Measurements from ENCODE around the gene ACTG2.
"Not testable (repeated sequence)": the region's sequence is repeated elsewhere in the genome, so short reads cannot be mapped to it uniquely, and the experiment has no call there.

Gene ACTG2

DNA sequence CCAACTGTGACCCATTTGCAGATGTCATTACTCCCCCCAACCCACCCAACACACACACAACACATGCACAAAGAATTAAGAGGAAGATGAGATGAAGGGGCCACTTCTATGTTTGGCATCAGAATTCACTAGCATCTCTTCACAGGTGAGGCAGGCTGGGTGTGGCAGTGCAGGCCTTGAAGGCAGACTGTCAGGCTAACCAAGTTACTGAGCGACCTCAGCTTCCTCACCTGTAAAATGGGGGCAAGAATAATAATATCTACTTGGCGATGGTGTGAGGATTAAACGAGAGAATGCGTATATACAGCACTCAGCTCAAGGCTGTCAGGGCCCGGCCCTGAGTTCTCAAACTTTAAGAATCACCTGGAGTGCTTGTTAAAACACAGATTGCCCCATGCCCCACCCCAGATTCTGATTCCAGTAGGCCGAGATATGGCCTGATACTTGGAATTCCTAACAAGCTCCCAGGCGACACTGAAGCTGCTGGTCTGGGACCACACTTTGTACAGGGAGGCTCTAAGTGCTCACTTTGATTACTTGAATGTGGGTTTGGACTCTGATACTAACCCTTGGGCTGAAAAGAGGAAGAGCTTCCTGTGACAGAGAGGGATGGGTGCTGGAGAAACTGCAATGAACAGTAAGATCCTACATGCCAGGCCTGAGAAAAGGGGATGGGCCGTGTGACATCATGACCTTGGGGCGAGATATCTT is 1.1 kb downstream of the ACTG2 start:
- DNase-seq = no peak

DNA sequence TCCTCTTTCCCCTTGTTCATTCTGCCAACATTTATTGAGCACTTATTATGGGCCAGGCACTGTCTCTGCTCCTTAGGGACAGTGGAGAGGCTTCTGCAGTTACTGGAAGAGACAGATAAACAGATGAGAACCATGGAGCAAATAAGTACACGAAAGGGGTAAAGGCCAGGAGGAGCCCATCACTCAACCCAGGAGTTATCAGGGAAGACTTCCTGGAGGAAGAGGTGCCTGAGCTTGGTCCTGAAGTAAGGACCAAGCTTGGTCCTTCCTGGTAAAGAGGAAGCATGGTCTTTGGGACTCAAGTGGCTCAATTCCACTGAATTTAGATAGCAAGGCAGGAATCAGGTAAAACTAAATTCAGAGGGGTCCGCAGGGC is 1.7 kb downstream of the ACTG2 start:
- no peak for DNase-seq

DNA sequence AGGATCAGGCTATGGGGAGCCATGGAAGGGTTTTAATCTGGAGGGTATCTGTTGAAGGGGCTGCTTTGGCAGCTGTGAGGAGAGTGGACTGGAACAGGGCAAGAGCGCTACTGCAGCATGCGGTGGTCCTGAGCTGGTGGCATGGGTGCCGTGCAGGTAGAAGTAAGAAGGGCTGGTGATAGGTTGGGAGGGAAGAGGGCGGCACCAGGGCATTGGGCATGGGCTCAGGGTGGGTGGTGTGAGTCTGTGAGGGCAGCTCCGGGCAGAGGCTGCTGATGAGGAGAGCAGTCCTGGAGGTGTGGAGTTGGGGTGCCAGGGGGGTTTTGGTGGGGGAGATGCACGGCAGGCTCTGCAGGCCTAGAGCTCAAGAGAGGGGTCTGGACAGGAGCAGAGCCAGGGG is 2.1 kb downstream of the ACTG2 start:
- DNase-seq = no peak

DNA sequence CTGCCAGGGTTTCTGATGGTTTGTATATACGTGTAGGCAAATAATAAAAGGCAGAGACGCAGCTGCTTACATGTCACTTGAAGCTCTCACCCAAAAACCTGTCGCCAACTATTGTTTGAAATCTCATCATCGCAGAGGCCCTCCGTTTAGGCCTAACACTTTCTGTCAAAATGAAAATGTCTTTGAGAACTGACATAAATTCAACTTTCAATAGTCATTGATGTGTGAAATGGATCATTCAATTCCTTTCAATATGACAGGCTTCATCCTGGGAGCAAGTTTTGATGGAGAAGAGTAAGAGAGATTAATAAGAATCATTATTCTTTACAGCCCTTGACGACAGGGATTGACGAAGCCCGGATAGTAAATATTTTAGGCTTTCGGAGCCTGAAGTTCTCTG is 2.7 kb downstream of the ACTG2 start:
- DNase-seq = no peak

DNA sequence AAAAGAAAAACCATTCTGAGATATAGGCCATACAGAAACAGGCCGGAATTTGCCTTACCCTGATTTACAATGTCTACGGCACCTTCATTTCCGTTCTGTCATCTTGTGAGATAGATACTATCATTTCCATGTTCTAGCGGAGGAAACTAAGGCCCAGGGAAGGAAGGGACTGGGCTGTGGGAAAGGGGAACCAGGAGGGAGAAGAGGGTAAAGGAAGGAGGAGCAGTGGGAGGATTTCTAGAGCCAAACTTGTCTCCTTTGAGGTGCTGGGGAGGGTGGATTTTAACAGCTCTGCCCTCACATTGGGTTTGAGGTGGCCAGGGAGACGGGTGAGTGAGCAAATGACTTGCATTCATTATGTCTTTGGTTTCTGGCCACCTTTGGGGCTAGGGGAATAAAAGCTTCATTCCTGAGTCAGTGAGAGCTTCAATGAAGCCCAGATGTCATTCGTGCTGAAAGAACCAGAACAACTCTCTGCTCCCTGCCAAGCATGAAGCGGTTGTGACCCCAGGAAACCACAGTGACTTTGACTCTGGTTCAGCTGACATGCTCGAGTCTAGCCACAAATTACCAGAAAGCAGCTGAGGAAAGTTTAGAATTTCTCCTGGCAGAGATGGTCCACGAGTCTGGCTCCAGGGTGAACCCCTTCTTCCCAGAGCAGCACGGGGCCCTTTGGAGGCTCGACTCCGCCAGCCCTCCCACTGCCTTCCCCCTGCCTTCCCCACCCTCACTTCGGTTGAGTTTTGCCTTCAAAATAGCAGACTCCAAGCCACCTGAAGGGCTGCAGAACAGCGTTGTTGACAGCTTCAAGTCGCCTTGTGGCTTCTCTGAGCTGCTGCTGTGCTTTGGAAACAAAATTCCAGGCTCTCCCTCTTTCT is 3.8 kb downstream of the ACTG2 start:
- DNase-seq = no peak

DNA sequence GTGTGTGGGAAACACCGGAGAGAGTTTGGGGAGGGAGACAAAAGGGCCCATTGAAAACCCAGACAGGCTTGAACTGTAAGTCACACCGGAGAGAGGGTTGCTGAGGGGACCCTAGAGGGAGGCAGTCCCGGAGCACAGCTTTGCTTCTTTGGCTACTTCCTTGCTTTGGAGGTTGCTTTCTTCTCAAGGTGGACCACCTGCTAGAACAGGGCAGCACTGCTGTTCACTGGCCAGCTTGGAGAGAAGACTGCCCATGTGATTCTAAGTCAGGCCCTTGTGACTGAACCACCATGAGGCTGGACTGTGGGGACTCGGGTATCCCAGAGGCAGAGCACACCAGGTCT is 4.4 kb downstream of the ACTG2 start:
- DNase-seq = no peak

DNA sequence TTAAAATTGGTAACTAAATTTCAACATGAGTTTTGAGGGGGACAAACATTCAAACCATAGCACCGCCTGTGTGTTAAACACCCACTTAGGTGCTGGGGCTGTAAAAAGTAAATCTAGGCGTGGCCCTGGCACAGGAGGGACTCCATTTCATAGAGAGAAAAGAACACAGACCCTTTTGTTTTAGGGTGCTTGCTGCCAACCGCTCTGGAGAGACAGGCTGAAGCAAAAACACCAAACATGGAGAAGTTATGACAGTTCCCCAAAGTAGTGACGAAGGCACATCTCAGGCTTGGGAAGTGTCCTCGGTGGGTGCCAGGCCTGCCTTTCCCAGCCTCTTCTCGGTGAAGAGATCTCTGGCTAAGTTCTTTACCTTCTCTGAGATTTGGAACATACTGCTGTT is 5.1 kb downstream of the ACTG2 start:
- DNase-seq = no peak

DNA sequence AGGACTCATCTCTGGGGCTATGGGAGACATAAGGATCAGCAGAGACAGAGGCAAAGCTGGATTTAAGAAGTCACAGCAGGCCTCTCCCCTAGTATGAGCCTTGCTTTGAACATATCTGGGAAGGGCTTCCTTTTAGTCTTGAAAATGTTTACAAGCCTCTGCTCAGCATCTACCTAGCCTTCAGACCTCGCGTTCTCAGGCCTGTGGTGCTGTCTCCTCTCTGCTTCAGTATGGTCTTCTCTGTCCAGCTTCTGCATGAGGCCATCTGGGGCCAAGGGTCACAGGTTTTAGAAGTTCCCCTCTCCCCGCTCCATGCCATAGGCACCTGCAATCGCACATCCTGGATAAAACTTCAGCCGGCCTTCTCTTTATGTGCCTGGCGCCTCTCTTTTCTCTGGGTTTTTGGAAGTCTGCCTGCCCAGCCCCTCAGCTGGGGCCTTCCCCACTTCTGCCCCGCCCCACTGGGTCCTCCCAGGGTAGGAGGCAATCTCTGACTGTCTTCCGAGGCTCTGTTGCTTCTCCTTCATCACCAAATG is 7.1 kb downstream of the ACTG2 start:
- DNase-seq = no peak

DNA sequence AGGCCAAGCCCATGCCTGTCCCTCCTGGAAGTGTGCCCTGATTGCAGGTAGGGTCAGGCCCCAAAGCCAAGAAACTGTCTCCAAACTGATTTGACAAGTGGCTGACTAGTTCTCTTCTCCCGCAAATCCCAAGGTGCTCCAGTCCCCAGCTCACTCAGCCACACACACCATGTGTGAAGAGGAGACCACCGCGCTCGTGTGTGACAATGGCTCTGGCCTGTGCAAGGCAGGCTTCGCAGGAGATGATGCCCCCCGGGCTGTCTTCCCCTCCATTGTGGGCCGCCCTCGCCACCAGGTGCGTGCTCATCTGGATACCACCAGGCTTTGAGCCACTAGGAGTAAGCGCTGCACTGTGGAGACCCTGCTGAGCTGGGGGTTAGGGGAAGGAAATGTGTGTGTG is 8.3 kb downstream of the ACTG2 start:
- DNase-seq = no peak

DNA sequence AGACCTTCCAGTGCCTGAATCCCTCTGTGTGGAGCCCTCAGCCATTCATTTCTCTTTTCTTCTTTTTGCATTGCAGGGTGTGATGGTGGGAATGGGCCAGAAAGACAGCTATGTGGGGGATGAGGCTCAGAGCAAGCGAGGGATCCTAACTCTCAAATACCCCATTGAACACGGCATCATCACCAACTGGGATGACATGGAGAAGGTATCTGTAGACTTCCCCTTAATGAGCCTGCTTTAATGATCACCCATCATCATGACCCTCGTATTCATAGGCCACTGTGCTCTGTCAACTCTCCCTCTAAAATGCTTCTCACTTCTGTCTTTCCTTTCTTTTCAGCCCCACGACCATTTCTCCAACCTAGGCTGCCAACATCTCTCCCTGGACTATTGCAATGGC is 9.5 kb downstream of the ACTG2 start:
- no peak for DNase-seq

DNA sequence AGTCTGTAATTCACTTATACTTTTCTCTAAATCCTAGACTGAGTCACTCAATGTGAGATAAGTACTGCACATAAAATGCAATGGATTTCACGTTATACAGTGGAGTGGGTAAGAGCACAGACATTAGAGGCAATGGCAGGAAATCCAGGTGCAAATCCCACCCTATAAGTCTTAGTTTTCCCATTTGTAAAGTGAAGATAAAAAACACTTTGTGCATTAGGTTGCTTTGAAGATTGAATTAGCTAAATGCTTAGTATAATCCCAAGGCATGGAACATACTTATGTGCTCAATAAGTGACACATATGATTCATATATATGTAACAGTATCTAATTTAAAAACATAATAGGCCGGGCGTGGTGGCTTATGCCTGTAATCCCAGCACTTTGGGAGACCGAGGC is 10.5 kb downstream of the ACTG2 start:
- no peak for DNase-seq

DNA sequence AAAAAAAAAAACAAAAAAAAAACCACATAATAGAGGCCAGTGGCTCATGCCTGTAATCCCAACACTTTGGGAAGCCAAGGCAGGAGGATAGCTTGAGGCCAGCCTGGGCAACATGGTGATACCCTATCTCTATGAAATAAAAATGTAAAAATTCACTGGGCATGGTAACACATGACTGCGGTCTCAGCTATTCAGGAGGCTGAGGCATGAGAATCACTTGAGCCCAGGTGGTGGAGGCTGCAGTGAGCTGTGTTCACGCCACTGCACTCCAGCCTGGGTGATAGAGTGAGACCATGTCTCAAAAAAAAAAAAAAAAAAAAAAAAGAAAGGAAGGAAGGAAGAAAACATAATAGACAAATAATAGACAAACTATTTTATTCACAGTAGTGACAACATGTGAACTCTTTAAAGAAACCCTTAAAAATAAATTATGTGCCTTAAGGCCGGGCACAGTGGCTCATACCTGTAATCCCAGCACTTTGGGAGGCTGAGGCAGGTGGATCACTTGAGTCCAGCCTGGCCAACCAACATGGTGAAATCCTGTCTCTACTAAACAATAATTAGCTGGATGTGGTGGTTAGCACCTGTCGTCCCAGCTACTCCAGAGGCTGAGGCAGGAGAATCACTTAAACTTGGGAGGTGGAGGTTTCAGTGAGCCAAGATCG is 11.3 kb downstream of the ACTG2 start:
- not testable (repeated sequence) for DNase-seq

DNA sequence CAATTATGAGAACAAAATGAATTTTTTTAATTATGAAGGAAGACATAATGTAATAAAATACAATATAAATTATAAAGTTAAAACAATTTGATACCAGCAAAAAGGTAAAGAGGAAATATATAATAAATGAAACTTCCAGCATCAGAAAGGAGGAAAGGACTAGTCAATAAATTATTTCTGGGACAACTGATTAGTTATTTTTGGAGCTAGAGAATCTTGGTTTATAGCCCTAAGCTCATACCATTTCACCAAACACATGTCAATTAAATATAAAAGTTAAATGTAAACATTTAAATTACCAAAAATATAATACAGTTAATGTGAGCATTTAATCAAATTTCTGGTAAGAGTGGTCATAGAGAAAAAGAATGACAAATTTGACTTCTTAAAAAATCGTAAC is 12.1 kb downstream of the ACTG2 start:
- no peak for DNase-seq

DNA sequence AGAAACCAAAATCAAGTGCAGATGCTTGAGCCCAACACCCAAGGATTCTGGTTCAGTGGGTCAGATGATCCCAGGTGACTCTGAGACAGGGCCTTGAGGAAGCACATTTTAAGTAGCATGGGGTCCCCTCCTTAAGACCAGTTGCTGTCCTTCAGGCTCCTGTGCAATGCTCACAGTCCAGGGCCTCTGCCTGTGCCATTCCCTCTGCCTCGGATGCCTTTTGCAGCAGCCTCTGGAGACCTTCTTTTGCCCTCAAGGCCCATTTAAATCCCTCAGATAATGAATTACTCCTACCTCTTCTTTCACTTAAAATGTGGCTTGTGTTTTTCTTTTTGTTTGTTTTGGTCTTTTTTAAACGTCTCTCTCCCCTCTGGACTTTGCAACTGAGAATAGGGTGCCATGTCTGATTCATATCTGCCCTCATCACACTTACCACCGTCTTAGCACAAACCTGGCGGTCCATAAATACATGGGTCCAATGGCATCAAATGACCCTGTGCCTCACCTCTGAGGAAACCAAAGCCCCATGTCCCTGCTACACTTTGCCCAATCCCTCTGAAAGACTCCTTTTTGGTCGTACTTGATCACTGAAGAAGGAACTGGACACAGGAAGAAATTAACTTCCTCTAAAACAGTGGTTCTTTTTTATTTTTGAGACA is 14.2 kb downstream of the ACTG2 start:
- no peak for DNase-seq

DNA sequence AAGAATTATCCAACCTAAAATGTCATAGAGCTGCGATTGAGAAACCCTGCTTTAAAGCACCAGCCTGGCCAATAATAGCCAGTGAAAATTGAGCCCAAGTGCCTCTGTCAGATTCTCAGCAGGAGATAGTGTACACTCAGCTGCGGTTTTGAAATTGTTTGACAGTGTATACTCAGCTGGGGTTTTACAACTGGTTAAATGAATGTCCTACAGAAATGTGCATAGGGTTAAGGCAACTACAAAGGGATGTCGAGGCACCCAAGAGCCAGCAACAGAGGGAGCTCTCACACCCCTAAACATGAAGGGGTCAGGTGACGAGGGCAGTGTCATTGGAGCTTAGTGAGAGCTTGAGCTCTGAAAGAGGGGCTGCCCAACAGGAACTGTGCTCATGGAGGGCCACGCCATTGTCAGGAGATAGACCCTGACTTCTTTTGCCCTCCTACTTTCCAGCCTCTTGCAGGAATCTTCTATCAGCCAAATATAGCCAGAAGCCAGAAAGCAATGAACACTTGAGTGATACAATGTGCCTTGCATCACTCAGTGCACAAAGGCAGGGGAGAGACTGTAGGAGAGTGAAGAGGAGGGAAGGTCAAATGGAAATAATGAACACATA is 15.1 kb downstream of the ACTG2 start:
- no peak for DNase-seq

DNA sequence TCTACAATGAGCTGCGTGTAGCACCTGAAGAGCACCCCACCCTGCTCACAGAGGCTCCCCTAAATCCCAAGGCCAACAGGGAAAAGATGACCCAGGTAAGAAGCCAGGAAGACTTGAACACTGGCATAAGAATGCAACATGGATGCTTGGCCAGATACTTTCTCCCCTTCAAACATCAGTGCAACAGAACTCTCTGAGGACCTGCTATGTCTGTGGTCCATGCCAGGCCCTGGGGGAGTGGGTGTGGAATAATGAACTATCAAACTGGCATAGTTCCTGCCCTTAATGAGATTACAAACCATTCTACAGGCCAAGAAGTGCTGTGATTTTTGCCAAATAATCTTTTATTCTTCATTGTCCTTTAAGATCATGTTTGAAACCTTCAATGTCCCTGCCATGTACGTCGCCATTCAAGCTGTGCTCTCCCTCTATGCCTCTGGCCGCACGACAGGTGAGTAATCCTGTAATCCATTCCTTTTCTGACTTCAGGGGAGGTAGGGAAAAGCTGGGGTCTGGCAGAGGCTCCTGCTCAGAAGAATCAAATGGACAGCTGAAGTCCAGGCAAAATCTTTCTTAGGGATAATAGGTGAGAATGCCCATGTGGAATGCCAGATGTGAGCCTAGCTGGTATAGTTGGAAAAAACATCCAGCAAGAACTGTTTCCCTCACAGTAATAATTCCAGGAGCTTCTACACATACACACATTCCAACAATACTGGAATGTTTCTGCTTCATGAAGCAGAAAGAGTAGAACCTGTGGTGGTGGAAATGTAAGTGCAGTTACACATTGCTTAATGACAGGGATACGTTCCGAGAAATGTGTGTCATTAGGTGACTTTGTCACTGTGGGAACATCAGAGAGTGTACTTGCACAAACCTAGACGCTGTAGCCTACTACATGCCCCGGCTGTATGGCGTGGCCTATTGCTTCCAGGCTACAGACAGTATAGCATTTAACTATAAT is 16.2 kb downstream of the ACTG2 start:
- DNase-seq = no peak

DNA sequence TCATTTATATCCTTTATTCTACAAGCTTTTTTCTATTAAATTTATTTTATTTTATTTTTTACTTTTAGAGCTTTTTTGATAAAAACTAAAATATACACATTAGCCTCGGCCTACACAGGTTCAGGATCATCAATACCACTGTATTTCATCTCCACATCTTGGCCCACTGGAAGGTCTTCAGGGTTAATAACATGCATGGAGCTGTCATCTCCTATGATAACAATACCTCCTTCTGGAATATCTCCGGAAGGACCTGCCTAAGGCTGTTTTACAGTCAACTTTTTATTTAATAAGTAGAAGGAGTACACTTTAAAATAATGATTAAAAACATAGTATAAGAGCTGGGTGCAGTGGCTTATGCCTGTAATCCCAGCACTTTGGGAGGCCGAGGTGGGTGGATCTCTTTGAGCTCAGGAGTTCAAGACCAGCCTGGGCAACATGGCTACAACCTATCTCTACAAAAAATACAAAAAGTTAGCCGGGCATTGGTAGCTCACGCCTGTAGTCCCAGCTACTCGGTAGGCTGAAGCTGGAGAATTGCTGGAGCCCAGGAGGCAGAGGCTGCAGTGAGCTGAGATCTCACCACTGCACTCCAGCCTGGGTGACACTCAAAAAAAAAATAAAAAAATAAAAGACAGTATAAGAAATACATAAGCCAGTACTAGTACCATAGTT is 18.2 kb downstream of the ACTG2 start:
- DNase-seq = no peak

DNA sequence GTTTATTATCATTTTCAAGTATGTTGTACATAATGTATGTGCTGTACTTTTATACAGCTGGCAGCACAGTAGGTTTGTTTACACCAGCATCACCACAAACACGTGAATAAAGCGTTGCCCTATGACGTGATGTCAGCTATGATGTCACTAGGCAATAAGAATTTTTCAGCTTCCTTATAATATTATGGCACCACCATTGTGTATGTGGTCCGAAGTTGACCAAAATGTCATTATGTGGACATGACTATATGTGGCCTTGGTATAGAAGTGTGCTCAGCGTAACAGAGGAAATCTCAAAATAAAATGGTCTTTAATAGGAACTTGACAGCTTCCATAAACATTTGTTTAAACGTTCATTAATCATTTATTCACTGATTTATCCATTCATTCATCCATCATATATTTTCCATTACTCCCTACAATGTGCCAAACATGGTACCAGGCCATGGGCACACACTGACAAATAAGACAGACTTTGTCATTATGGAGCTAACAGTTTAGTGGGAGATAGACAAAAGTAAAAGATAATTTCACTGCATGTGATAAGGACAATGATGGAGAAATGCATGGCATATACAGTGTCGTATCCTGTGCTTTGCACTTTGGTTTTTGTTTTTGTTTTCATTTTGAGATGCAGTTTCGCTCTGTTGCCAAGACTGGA is 18.9 kb downstream of the ACTG2 start:
- no peak for DNase-seq

DNA sequence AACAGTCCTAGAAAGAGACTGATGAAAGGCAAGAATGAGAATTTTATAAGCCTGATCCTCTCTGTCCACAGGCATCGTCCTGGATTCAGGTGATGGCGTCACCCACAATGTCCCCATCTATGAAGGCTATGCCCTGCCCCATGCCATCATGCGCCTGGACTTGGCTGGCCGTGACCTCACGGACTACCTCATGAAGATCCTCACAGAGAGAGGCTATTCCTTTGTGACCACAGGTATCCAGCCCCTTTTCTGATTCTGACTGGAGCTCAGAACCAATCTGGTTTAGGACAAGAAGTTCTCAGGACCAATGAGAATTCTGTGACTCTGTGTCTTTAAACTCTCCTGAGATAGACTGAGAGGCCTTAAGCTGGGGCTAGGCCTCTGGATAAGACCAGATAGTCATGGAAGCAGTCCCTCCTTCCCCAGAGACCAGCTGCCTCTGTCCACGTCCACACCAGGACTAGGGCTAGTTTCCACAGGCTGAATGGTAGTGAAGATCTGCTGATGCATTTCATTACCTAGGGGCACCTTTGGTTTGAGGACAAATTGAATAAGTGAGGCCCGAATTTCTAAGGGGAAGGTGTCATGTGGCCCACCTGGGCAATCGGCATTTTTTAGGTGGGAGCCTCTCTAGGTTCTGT is 20.7 kb downstream of the ACTG2 start:
- DNase-seq = no peak

DNA sequence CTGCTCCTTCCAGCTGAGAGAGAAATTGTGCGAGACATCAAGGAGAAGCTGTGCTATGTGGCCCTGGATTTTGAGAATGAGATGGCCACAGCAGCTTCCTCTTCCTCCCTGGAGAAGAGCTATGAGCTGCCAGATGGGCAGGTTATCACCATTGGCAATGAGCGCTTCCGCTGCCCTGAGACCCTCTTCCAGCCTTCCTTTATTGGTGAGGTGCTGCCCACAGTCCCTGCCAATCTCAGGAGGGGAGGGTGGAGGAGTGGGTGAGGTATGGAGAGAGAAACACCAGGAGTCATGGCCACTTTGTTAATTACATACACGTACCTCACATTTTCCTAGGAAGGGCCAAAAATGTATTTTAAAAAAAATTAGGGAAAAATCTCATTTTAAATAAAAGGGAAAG is 21.9 kb downstream of the ACTG2 start:
- DNase-seq = no peak
